ENCODE results near the gene AFAP1. TPM values are rescaled to one million over a fixed set of nuclear protein-coding genes. Genes with fewer than 3 reads are reported as not detected.
"Not testable (repeated sequence)": the region's sequence is repeated elsewhere in the genome, so short reads cannot be mapped to it uniquely, and the experiment has no call there.

Gene AFAP1
- total RNA-seq, 4 donors from 2014 or later: 15.8 to 42.9 (median 31.3) TPM

- no peak for DNase-seq
- H3K27ac ChIP-seq: no peak overlapping the region
- peaks cover 0 to 3% (median 0%) of the 10 kb centered on the region in 4 donors for H3K4me1 ChIP-seq
- no peak for TF ChIP-seq POLR2A (IDR thresholded peaks at IDR 0.05)
- TF ChIP-seq CTCF (IDR thresholded peaks at IDR 0.05): no peak
- no peaks in the 10 kb centered on the region for H3K27me3 ChIP-seq
- no peaks in the 10 kb centered on the region for H3K36me3 ChIP-seq
- no peak overlapping the region for H3K4me3 ChIP-seq
- H3K9me3 ChIP-seq: peaks cover 0 to 6% (median 0%) of the 10 kb centered on the region in 4 donors
These were observed 10.1 kb upstream of the AFAP1 start for GRCh38 chr4:7949759-7950158.

- Histone ChIP-seq H3K27me3 (no peaks in the 10 kb centered on the region), H3K9me3 (no peaks in the 10 kb centered on the region), H3K27ac (no peak overlapping the region), H3K36me3 (no peaks in the 10 kb centered on the region), H3K4me3 (no peak overlapping the region), H3K4me1 (peaks cover 0 to 9% (median 0%) of the 10 kb centered on the region in 4 donors)
- no peak for DNase-seq
- TF ChIP-seq CTCF (IDR thresholded peaks at IDR 0.05) (no peak), POLR2A (IDR thresholded peaks at IDR 0.05) (no peak)
These were observed 8.3 kb upstream of the AFAP1 start for GRCh38 chr4:7947927-7948326.

- Histone ChIP-seq H3K27me3 (no peaks in the 10 kb centered on the region), H3K4me3 (no peak overlapping the region), H3K9me3 (no peaks in the 10 kb centered on the region), H3K27ac (no peak overlapping the region), H3K4me1 (peaks cover 0 to 9% (median 0%) of the 10 kb centered on the region in 4 donors), H3K36me3 (no peaks in the 10 kb centered on the region)
- no peak for DNase-seq
- no peak for TF ChIP-seq CTCF (IDR thresholded peaks at IDR 0.05)
- no peak for TF ChIP-seq POLR2A (IDR thresholded peaks at IDR 0.05)
These were observed 6.2 kb upstream of the AFAP1 start for GRCh38 chr4:7945709-7946380.

- TF ChIP-seq CTCF (IDR thresholded peaks at IDR 0.05): no peak
- TF ChIP-seq POLR2A (IDR thresholded peaks at IDR 0.05): no peak
- Histone ChIP-seq H3K27me3 (no peaks in the 10 kb centered on the region), H3K36me3 (no peaks in the 10 kb centered on the region), H3K4me3 (no peak overlapping the region), H3K9me3 (peaks cover 0 to under 1% (median 0%) of the 10 kb centered on the region in 4 donors), H3K4me1 (peaks cover 0 to 9% (median 0%) of the 10 kb centered on the region in 4 donors), H3K27ac (no peak overlapping the region)
- DNase-seq: no peak
These were observed 5.0 kb upstream of the AFAP1 start for GRCh38 chr4:7944599-7945220.

GRCh38 chr4:7943688-7944087 is 4.0 kb upstream of the AFAP1 start:
- not testable (repeated sequence) for H3K4me3 ChIP-seq, H3K27ac ChIP-seq, H3K9me3 ChIP-seq, DNase-seq, H3K27me3 ChIP-seq, H3K36me3 ChIP-seq
- peaks cover 0 to 12% (median 0%) of the 10 kb centered on the region in 4 donors for H3K4me1 ChIP-seq

GRCh38 chr4:7943211-7943610 is 3.5 kb upstream of the AFAP1 start:
- no peak overlapping the region for H3K4me3 ChIP-seq
- peaks cover 0 to 17% (median 0%) of the 10 kb centered on the region in 4 donors for H3K4me1 ChIP-seq
- H3K9me3 ChIP-seq: peaks cover 0 to 3% (median 0%) of the 10 kb centered on the region in 4 donors
- H3K27me3 ChIP-seq: peaks cover 0 to 6% of the 10 kb centered on the region in 2 donors
- TF ChIP-seq CTCF (IDR thresholded peaks at IDR 0.05) (no peak), POLR2A (IDR thresholded peaks at IDR 0.05) (no peak)
- H3K36me3 ChIP-seq: no peaks in the 10 kb centered on the region
- no peak overlapping the region for H3K27ac ChIP-seq
- peak in 1 of 3 donors; percentile 34 for DNase-seq

Data from Peyer's patch (tissue), 4 donors.